Hepatocyte (in vitro differentiated cells): ENCODE results near the gene DOCK8. TPM values are rescaled to one million over a fixed set of nuclear protein-coding genes. Genes with fewer than 3 reads are reported as not detected.

Experiments used
- DNase-seq: peaks from one replicate; pipeline ENCODE4 v3.0.0-alpha.2; 2016; ENCODE audit warnings: low spot score
- H2AFZ ChIP-seq: fragments of 200-600 bp; sonication (generic); 2 replicates; pipeline ENCODE4 v1.6.0; 2016; ENCODE audit warnings: antibody characterized with exemption, mild to moderate bottlenecking
- H3K27ac ChIP-seq: fragments of 200-600 bp; sonication (generic); 2 replicates; pipeline ENCODE4 v1.5.1; 2016; ENCODE audit warnings: mild to moderate bottlenecking
- H3K27me3 ChIP-seq: fragments of 200-600 bp; sonication (generic); 2 replicates; pipeline ENCODE4 v1.6.1; 2016
- H3K36me3 ChIP-seq: fragments of 200-600 bp; sonication (generic); replicated peaks from 2 replicates; pipeline ENCODE4 v1.5.1; 2016; ENCODE audit warnings: low read depth; ENCODE audit not compliant: insufficient read depth
- H3K4me1 ChIP-seq: fragments of 200-600 bp; sonication (generic); 2 replicates; pipeline ENCODE4 v1.5.1; 2016; ENCODE audit warnings: mild to moderate bottlenecking, moderate library complexity; ENCODE audit not compliant: insufficient read depth
- H3K4me2 ChIP-seq: fragments of 200-600 bp; sonication (generic); 2 replicates; pipeline ENCODE4 v1.6.0; 2016
- H3K4me3 ChIP-seq: fragments of 200-600 bp; sonication (generic); 2 replicates; pipeline ENCODE4 v1.5.1; 2016; ENCODE audit warnings: mild to moderate bottlenecking
- H3K79me2 ChIP-seq: fragments of 200-600 bp; sonication (generic); 2 replicates; pipeline ENCODE4 v1.6.0; 2017; ENCODE audit warnings: mild to moderate bottlenecking
- H3K9me2 ChIP-seq: fragments of 200-600 bp; sonication (generic); replicated peaks from 2 replicates; pipeline ENCODE4 v1.6.0; 2017; ENCODE audit warnings: mild to moderate bottlenecking; ENCODE audit not compliant: insufficient read depth
- H3K9me3 ChIP-seq: fragments of 200-600 bp; sonication (generic); 2 replicates; pipeline ENCODE4 v1.5.1; 2016; ENCODE audit warnings: low read depth, mild to moderate bottlenecking
- H4K20me1 ChIP-seq: fragments of 200-600 bp; sonication (generic); 2 replicates; pipeline ENCODE4 v1.6.0; 2016; ENCODE audit warnings: mild to moderate bottlenecking; ENCODE audit not compliant: insufficient read depth, poor library complexity, severe bottlenecking
- CTCF ChIP-seq: fragments of 200-600 bp; sonication (generic); IDR thresholded peaks from 2 replicates; pipeline ENCODE4 v1.5.1; 2016; ENCODE audit warnings: antibody characterized with exemption, mild to moderate bottlenecking; ENCODE audit not compliant: poor library complexity
- EZH2 ChIP-seq: fragments of 200-600 bp; sonication (generic); IDR thresholded peaks from 2 replicates; pipeline ENCODE4 v1.6.1; 2016; ENCODE audit warnings: antibody characterized with exemption, mild to moderate bottlenecking, borderline replicate concordance
- EZH2phosphoT487 ChIP-seq: fragments of 200-600 bp; sonication (generic); IDR thresholded peaks from one replicate; pipeline ENCODE4 v1.6.1; 2018; ENCODE audit warnings: antibody characterized with exemption, mild to moderate bottlenecking, low read depth, moderate library complexity; ENCODE audit not compliant: unreplicated experiment, severe bottlenecking
- WGBS: methylation state at CpG from one replicate; pipeline ENCODE4 v1.1.6; 2016; ENCODE audit warnings: low lambda C conversion rate; ENCODE audit errors: missing lambda C conversion rate; 5-methylcytosine and 5-hydroxymethylcytosine counted together
- polyA plus RNA-seq: library from polyadenylated mRNA; unstranded; fragments of >200 nt; fragmentation: Nextera tagmentation; extraction: Ambion mirVana; gene quantifications from 2 replicates; pipeline ENCODE4 v1.2.1, GENCODE V29; 2016
- total RNA-seq: library from RNA; depleted of rRNA; stranded (reverse); fragments of >200 nt; gene quantifications from 2 replicates; pipeline ENCODE4 v1.2.3, GENCODE V29; 2014

Gene DOCK8
- total and polyA plus RNA-seq, 2 experiments from 2014 or later = 6.5 to 6.6 TPM

- no peaks in the 10 kb centered on the region for H3K79me2 ChIP-seq
- no peaks in the 10 kb centered on the region for H3K9me3 ChIP-seq
- H3K4me3 ChIP-seq = no peak overlapping the region
- H3K4me2 ChIP-seq = no peak overlapping the region
- no peak for DNase-seq
- H3K9me2 ChIP-seq = peaks cover 2% of the 10 kb centered on the region
- WGBS = 90% methylated on average over 6 of the region's 6 CpGs
- no peaks in the 10 kb centered on the region for H3K36me3 ChIP-seq
- H3K27ac ChIP-seq = no peak overlapping the region
- H2AFZ ChIP-seq = no peak overlapping the region
- TF ChIP-seq EZH2phosphoT487 (no peak), EZH2 (no peak), CTCF (no peak)
- no peaks in the 10 kb centered on the region for H3K4me1 ChIP-seq
- no peaks in the 10 kb centered on the region for H3K27me3 ChIP-seq
- no peaks in the 10 kb centered on the region for H4K20me1 ChIP-seq
Observed at GRCh38 chr9:274406-274805, 59.7 kb downstream of the DOCK8 start.

GRCh38 chr9:277601-278295 lies 63.1 kb downstream of the DOCK8 start:
- H3K9me2 ChIP-seq = peaks cover 2% of the 10 kb centered on the region
- TF ChIP-seq CTCF (no peak), EZH2 (no peak), EZH2phosphoT487 (no peak)
- H4K20me1 ChIP-seq = no peaks in the 10 kb centered on the region
- no peaks in the 10 kb centered on the region for H3K9me3 ChIP-seq
- H3K27ac ChIP-seq = no peak overlapping the region
- no peak for DNase-seq
- no peak overlapping the region for H3K4me3 ChIP-seq
- no peak overlapping the region for H2AFZ ChIP-seq
- H3K27me3 ChIP-seq = no peaks in the 10 kb centered on the region
- no peak overlapping the region for H3K4me2 ChIP-seq
- H3K4me1 ChIP-seq = no peaks in the 10 kb centered on the region
- no peaks in the 10 kb centered on the region for H3K36me3 ChIP-seq
- no peaks in the 10 kb centered on the region for H3K79me2 ChIP-seq
- WGBS = 69% methylated on average over 3 of the region's 3 CpGs

DNA sequence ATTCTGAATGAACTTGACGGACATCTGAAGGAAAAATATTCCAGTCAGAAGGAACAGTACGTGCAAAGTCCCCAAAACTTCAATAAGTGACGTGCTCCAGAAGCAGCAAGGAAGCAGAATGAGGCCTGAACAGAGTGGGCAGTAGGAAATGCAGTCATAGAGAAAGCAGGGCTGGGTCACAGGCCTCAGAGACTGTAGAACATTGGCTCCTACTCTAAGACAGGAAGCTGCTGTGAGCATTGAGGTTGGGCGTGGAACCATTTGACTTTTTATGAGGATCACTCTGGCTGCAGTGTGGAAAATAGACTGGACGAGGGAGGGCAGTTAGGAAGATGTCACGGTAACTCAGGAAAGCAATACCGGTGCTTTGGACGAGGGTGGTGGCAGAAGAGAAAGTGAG lies 64.0 kb downstream of the DOCK8 start:
- Histone ChIP-seq H4K20me1 (no peaks in the 10 kb centered on the region), H3K36me3 (no peaks in the 10 kb centered on the region)

More for the DNA sequence above, 64.0 kb downstream of the DOCK8 start:
- Histone ChIP-seq H3K4me2 (no peak overlapping the region), H2AFZ (no peak overlapping the region), H3K9me3 (no peaks in the 10 kb centered on the region), H3K4me3 (no peak overlapping the region), H3K9me2 (no peaks in the 10 kb centered on the region), H3K79me2 (no peaks in the 10 kb centered on the region), H3K4me1 (no peaks in the 10 kb centered on the region), H3K27ac (no peak overlapping the region), H3K27me3 (no peaks in the 10 kb centered on the region)
- TF ChIP-seq CTCF (no peak), EZH2 (no peak), EZH2phosphoT487 (no peak)
- WGBS = 85% methylated on average over 8 of the region's 8 CpGs
- no peak for DNase-seq
